GM18951 (cell line): Measurements from ENCODE around the gene OR51G1.
"Not testable (repeated sequence)": the region's sequence is repeated elsewhere in the genome, so short reads cannot be mapped to it uniquely, and the experiment has no call there.

Experiments used
- POLR2A ChIP-seq: IDR thresholded peaks from 4 replicates; pipeline ENCODE4 v1.6.1; 2011; ENCODE audit warnings: mild to moderate bottlenecking; ENCODE audit not compliant: insufficient read length, insufficient read depth; ENCODE audit errors: extremely low read depth
- in situ Hi-C: fragments of 300-500 bp; cut with MboI; formaldehyde crosslinking; loops from one replicate; pipeline ENCODE4 v1.12.0; 2022; ENCODE audit warnings: low sequenced_read_pairs, mixed read lengths, inconsistent platforms; ENCODE audit not compliant: unreplicated experiment

The OR51G1 gene

DNA sequence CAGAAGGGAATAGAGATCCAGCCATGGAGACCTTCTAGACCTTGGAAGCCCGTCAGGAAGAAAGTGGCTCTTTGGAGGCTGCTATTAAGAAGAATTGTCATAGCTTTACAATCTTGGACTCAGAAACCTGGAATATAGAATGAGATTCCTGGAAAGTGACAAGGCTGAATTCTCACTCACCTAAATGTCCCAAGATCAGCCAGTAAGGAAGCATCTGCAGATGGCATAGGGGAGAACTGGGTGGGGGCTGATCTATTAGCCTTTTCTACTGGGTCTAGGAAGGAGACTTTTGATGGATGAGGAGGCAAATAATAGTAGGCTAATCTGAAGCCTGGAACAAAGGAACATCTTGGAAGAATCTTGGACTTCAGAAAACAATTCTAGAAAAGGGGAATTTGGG, at the start of gene OR51G1:
Gene OR51G1 (minus strand): TSS at position 101 of the 400 bp plus-strand sequence. CDS start 0 bp downstream, at position 101.
- in situ Hi-C loops, result no loop called here

GRCh38 chr11:4962816-4963215, 38.7 kb upstream of the OR51G1 start:
- TF ChIP-seq POLR2A, result no peak
- in situ Hi-C loops, result no loop called here

More for the DNA sequence above, at the start of gene OR51G1:
- TF ChIP-seq POLR2A, result no peak

GRCh38 chr11:4960877-4961276, 36.7 kb upstream of the OR51G1 start:
- no peak for TF ChIP-seq POLR2A
- in situ Hi-C loops, result no loop called here

DNA sequence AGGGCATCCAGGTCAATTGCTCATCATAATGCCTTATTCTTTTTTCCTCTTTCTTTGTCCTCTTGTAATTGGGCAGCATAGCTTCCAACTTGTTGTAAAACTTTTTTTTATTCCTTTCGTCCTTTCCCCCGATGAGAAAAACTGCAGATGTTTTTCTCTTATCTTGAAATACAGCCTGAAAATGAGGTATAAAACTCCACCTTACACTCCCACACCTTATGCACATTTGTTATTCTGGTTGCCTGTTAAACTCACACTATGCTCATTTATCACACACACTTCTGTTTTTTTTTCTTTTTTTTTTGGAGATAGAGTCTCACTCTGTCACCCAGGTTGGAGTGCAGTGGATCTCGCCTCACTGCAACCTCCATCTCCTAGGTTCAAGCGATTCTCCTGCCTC, 33.3 kb upstream of the OR51G1 start:
- in situ Hi-C loops, result no loop called here
- no peak for TF ChIP-seq POLR2A

- in situ Hi-C loops, result not testable (repeated sequence)
Observed at GRCh38 chr11:4955613-4956012, 31.5 kb upstream of the OR51G1 start, which contains the start of gene OR51A2. OR51A2 (minus strand) TSS chr11:4955713; CDS start chr11:4955713, 0 bp downstream.

DNA sequence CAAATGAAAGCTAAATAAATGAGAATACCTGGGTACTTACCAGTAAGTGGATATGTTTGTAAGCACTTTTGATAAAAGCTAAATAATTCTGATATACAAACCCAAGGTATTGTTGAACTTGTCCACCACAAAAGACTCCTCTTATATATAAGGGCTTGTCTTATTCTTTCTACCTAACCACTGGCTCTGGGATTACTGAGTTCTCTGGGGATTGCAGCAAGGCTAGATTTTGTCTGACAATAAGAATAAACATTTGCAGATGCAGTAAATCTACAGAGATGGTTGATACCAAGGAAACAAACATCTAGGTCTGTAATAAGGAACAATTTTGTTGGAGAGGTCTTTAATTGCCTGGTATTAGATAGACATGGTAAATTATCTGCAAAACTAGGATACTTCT, 23.4 kb upstream of the OR51G1 start, which contains the start of gene OR51A4:
Gene OR51A4 (minus strand): TSS at position 101 of the 400 bp plus-strand sequence. CDS start 505 bp downstream, outside the sequence.
- in situ Hi-C loops, result no loop called here
- TF ChIP-seq POLR2A, result no peak

GRCh38 chr11:4936745-4937144, 12.6 kb upstream of the OR51G1 start:
- TF ChIP-seq POLR2A, result no peak
- in situ Hi-C loops, result no loop called here

- in situ Hi-C loops, result no loop called here
- TF ChIP-seq POLR2A, result no peak
Observed at GRCh38 chr11:4932751-4933150, 8.6 kb upstream of the OR51G1 start.

DNA sequence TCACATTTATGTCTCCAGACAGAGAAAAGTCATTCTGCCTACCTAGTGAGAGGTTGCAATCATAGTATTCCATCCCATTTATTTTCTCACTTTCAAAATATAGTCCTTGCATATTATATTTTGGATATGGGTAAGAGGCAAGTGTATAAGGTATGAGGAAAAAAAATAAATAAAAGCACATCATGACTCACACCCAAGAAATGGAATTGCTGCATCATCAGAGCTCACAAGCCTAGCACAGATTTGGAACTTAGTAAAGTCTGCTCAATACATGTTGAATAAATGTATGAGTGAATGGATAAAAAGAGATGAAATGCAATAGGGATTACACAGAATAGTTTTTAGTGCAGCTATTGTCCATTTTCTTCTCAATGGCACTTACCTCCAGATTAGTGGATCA, 2.5 kb upstream of the OR51G1 start:
- in situ Hi-C loops, result no loop called here
- no peak for TF ChIP-seq POLR2A

- no peak for TF ChIP-seq POLR2A
- in situ Hi-C loops, result no loop called here
Observed at GRCh38 chr11:4922304-4922703, 1.8 kb downstream of the OR51G1 start.

DNA sequence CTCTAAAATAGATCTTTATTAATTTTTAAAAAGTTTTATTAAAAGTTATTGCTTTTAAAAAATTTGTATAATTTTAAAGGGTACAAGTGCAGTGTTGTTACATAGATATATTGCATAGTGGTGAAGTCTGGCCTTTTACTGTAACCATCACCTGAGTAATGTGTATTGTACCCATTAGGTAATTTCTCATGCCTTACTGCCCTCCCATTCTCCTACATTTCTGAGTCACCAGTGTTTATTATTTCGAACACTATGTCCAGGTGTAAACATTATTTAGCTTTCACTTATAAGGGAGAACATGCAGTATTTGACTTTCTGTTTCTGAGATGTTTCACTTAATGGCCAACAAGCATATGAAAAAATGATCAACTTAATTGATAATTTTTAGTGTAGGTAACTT, 2.3 kb downstream of the OR51G1 start:
- in situ Hi-C loops, result no loop called here
- no peak for TF ChIP-seq POLR2A

- in situ Hi-C loops, result no loop called here
Observed at GRCh38 chr11:4919250-4919649, 4.9 kb downstream of the OR51G1 start, which contains the start of gene OR51G2. OR51G2 (minus strand) TSS chr11:4919350; CDS start chr11:4915663, 3,687 bp downstream.

DNA sequence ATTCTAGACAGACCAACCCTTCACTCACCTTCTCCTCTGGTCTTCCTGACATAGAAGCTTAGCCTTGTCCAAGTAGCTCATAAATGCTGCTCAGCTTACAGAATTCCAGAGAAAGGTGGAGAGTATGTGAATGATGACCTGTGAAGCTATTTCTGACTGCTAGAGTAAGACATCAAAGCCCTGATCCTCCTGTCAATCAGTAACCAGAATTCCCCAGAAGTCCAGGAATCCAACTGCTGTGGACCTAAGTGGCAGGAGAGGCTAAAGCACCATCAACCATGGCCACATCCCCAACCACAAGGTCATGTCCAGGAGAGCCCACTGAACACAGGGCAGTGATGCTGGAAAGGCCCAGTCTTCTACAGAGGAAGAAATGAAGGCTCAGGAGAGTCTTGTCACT, 7.6 kb downstream of the OR51G1 start:
- in situ Hi-C loops, result no loop called here
- TF ChIP-seq POLR2A, result no peak

More at GRCh38 chr11:4919250-4919649, 4.9 kb downstream of the OR51G1 start, which contains the start of gene OR51G2:
- TF ChIP-seq POLR2A, result no peak

DNA sequence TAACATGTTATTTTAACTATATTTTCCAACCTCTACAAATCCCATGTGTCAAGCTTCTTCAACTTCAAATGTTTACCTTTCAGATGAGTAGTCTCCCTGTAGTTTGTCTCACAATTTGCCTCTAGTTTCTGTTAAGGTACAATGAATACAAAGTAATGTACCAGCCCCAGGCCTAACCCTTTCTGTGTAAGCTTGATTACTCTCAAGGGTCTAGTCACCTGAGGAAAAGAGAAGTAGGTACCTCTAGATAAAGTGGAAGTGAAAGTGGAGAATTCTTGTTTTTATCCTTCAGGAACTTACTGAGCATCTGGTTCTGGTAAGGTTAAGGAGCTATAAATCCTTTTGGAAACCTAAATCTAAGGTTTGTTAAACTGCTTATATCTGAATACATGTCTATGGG, 20.7 kb downstream of the OR51G1 start, which contains the start of gene OR51A7:
Gene OR51A7 (plus strand): TSS at position 300 of the 400 bp plus-strand sequence. CDS start 3,587 bp downstream, outside the sequence.
- no peak for TF ChIP-seq POLR2A
- in situ Hi-C loops, result no loop called here

GRCh38 chr11:4891996-4892640, 32.0 kb downstream of the OR51G1 start:
- in situ Hi-C loops, result no loop called here
- TF ChIP-seq POLR2A, result no peak

GRCh38 chr11:4890279-4890678, 33.9 kb downstream of the OR51G1 start:
- in situ Hi-C loops, result no loop called here
- no peak for TF ChIP-seq POLR2A
